Neural progenitor cell (in vitro differentiated cells): ENCODE measurements around the gene DHRS9.

Experiments used
- CTCF ChIP-seq: fragments of 200-600 bp; sonication (generic); IDR thresholded peaks from 2 replicates; pipeline ENCODE4 v1.5.1; 2017; ENCODE audit warnings: antibody characterized with exemption, mild to moderate bottlenecking
- EZH2 ChIP-seq: fragments of 200-600 bp; sonication (generic); IDR thresholded peaks from 2 replicates; pipeline ENCODE4 v1.6.1; 2017; ENCODE audit warnings: antibody characterized with exemption, mild to moderate bottlenecking, moderate library complexity
- EZH2phosphoT487 ChIP-seq: fragments of 200-600 bp; sonication (generic); IDR thresholded peaks from 2 replicates; pipeline ENCODE4 v1.6.1; 2017; ENCODE audit warnings: antibody characterized with exemption

- TF ChIP-seq CTCF: no peak
- no peak for TF ChIP-seq EZH2
- TF ChIP-seq EZH2phosphoT487: no peak
Observed at GRCh38 chr2:169039702-169040101, 29.7 kb upstream of the DHRS9 start.
